ENCODE measurements around the gene TNFRSF1A. TPM values are rescaled to one million over a fixed set of nuclear protein-coding genes. Genes with fewer than 3 reads are reported as not detected.

TNFRSF1A gene
- total RNA-seq, 1 donor from 2014 or later: 155 TPM

Other genes starting within 250 kb of the TNFRSF1A start
- gene VWF, start 217.4 kb downstream of the TNFRSF1A start, total RNA-seq: 97.3 TPM
- 139 TPM for gene CD9, start 141.7 kb downstream of the TNFRSF1A start, total RNA-seq
- 64.9 TPM for gene PLEKHG6, start 31.4 kb downstream of the TNFRSF1A start, total RNA-seq
- gene SCNN1A, start 33.5 kb upstream of the TNFRSF1A start, total RNA-seq: 52.7 TPM
- gene LTBR, start 42.1 kb upstream of the TNFRSF1A start, total RNA-seq: 180 TPM
- 3.8 TPM for gene CD27, start 102.9 kb upstream of the TNFRSF1A start, total RNA-seq
- gene TAPBPL, start 110.0 kb upstream of the TNFRSF1A start, total RNA-seq: 53.1 TPM
- 12.3 TPM for gene VAMP1, start 128.6 kb upstream of the TNFRSF1A start, total RNA-seq
- gene MRPL51, start 151.2 kb upstream of the TNFRSF1A start, total RNA-seq: 134 TPM
- 36.6 TPM for gene NCAPD2, start 152.0 kb upstream of the TNFRSF1A start, total RNA-seq
- 2,392 TPM for gene GAPDH, start 192.4 kb upstream of the TNFRSF1A start, total RNA-seq
- 14.2 TPM for gene IFFO1, start 214.0 kb upstream of the TNFRSF1A start, total RNA-seq
- 19.2 TPM for gene NOP2, start 226.2 kb upstream of the TNFRSF1A start, total RNA-seq